Measurements from ENCODE around the gene LGI1. TPM values are rescaled to one million over a fixed set of nuclear protein-coding genes. Genes with fewer than 3 reads are reported as not detected.
"Not testable (repeated sequence)": the region's sequence is repeated elsewhere in the genome, so short reads cannot be mapped to it uniquely, and the experiment has no call there.

LGI1 gene
- total RNA-seq, 1 donor from 2014 or later: not detected

DNA sequence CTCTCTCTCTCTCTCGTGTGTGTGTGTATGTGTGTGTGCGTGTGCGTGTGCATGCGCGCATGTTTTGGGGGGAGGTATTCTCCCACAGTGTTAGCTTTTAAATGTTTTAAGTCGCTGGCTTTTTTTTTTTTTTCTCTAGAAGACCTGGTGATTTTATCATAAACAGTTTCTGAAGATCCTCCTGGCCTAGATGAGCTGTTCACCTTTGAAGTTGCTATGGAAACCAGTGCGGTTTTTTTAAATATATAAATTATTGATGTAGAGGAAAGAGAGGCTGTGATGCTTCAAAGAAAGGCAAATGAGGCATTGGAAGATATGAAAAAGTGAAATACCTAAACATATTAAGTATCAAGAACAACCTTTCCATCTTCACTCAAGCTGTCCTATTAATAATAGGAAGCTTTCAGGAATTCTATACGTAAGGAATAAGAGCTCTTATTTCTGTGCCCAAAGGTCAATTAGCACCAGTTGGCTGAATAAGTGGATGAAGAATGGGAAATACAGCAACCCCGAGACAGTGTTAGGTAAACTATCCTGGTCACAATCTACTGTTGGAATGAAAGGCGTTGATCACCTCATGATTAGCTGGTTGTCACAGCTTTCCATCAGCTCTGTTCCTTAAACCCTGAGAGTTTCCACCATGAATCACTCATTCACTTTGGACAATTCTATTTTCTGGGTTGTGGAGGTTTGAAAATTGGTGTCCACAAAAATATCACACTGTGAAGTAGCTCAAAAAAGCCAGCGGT is 69.5 kb downstream of the LGI1 start:
- Mint-ChIP-seq H3K4me3 (ENCODE audit: unreplicated experiment) (no peak overlapping the region), H3K36me3 (ENCODE audit: unreplicated experiment) (no peaks in the 10 kb centered on the region), H3K27ac (ENCODE audit: unreplicated experiment) (no peak overlapping the region), H3K4me1 (ENCODE audit: unreplicated experiment) (peaks cover 13% of the 10 kb centered on the region), H3K9me3 (ENCODE audit: unreplicated experiment) (no peaks in the 10 kb centered on the region), H3K27me3 (ENCODE audit: unreplicated experiment) (peaks cover 21% of the 10 kb centered on the region)
- DNase-seq (ENCODE audit: extremely low spot score, unreplicated experiment): no peak
- TF ChIP-seq, protein P1, sequence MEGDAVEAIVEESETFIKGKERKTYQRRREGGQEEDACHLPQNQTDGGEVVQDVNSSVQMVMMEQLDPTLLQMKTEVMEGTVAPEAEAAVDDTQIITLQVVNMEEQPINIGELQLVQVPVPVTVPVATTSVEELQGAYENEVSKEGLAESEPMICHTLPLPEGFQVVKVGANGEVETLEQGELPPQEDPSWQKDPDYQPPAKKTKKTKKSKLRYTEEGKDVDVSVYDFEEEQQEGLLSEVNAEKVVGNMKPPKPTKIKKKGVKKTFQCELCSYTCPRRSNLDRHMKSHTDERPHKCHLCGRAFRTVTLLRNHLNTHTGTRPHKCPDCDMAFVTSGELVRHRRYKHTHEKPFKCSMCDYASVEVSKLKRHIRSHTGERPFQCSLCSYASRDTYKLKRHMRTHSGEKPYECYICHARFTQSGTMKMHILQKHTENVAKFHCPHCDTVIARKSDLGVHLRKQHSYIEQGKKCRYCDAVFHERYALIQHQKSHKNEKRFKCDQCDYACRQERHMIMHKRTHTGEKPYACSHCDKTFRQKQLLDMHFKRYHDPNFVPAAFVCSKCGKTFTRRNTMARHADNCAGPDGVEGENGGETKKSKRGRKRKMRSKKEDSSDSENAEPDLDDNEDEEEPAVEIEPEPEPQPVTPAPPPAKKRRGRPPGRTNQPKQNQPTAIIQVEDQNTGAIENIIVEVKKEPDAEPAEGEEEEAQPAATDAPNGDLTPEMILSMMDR (IDR thresholded peaks at IDR 0.05): no peak

DNA sequence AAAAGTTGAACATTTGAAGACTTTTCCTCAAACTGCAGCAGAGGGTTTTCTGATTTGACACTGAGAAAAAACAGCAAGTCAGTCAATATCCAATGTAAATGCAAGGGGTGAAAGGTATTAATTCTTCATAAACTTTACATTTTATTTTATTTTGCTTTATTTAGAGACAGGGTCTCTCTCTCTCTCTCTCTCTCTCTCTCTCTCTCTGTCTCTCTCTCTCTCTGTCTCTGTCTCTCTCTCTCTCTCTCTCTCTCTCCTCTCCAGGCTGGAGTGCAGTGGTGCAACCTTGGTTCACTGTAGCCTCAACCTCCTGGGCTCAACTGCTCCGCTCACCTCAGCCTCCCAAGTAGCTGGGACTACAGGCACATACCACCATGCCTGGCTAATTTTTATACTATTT is 73.3 kb downstream of the LGI1 start:
- H3K27ac Mint-ChIP-seq (ENCODE audit: unreplicated experiment); H3K36me3 Mint-ChIP-seq (ENCODE audit: unreplicated experiment); H3K4me1 Mint-ChIP-seq (ENCODE audit: unreplicated experiment); H3K9me3 Mint-ChIP-seq (ENCODE audit: unreplicated experiment); H3K4me3 Mint-ChIP-seq (ENCODE audit: unreplicated experiment); DNase-seq (ENCODE audit: extremely low spot score, unreplicated experiment): not testable (repeated sequence)
- H3K27me3 Mint-ChIP-seq (ENCODE audit: unreplicated experiment): peaks cover 33% of the 10 kb centered on the region

DNA sequence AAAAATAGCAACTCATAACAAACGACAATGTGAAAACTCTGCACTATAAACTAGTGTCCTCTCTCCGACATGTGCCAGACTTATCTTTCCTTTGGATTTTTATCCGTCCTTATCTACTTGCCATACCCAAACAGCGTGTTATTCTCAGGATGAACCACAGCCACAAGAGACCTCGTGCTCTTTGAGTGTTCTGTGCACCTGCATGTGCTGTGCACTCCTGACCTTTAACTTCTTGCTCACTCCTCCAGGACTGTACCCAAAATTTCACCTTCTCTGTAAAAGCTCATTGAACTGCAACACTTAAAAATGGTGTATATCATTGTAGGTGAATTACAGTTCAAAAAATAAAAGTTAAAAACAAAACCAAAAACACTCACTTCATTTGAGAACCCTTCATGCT is 78.0 kb downstream of the LGI1 start:
- TF ChIP-seq, protein P1 (IDR thresholded peaks at IDR 0.05): no peak
- H3K4me1 Mint-ChIP-seq (ENCODE audit: unreplicated experiment): no peaks in the 10 kb centered on the region
- H3K36me3 Mint-ChIP-seq (ENCODE audit: unreplicated experiment): no peaks in the 10 kb centered on the region
- H3K27ac Mint-ChIP-seq (ENCODE audit: unreplicated experiment): no peak overlapping the region
- H3K9me3 Mint-ChIP-seq (ENCODE audit: unreplicated experiment): peaks cover 4% of the 10 kb centered on the region
- peaks cover 43% of the 10 kb centered on the region for H3K27me3 Mint-ChIP-seq (ENCODE audit: unreplicated experiment)
- DNase-seq (ENCODE audit: extremely low spot score, unreplicated experiment): no peak
- H3K4me3 Mint-ChIP-seq (ENCODE audit: unreplicated experiment): no peak overlapping the region

DNA sequence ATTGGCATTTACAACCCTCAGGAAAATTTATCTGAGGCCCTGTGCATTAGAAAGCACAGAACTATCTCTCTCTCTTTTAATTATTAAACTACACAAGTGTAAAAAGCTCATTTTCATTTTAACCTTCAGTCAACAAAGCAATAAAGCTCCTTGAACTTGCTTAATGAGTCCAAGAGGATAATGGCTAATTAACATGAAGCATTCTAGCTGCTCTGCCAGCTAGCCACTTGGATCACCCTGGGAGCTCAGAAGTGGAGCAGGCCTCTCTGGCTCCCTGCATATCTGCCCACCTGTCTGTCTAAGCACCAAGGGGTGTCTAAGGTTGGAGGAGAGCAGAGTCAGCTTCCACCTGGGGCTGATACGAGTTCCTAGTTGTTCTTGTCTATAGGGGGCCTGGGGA is 80.1 kb downstream of the LGI1 start:
- Mint-ChIP-seq H3K27me3 (ENCODE audit: unreplicated experiment) (peaks cover 38% of the 10 kb centered on the region), H3K4me1 (ENCODE audit: unreplicated experiment) (no peaks in the 10 kb centered on the region), H3K4me3 (ENCODE audit: unreplicated experiment) (no peak overlapping the region), H3K36me3 (ENCODE audit: unreplicated experiment) (no peaks in the 10 kb centered on the region), H3K27ac (ENCODE audit: unreplicated experiment) (no peak overlapping the region), H3K9me3 (ENCODE audit: unreplicated experiment) (peaks cover 4% of the 10 kb centered on the region)
- TF ChIP-seq, protein P1 (IDR thresholded peaks at IDR 0.05): no peak
- no peak for DNase-seq (ENCODE audit: extremely low spot score, unreplicated experiment)

DNA sequence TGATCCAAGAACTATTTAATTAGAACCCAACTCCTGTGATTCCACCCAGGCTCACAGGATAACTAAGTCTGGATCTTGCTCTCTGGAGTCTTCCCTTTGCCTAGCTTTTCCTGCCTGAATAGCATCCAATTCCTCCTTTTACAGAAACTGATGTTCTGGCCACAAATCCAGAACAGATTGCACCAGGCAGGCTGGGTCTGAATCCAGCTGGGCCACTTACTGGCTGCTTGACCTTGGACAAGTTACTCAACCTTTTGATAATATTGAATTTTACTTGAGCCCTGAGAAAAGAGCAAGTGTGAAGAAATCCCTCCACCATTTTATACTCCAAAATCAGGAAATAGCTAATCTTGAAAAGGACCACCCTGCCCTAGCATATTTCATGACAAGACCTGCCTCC is 80.5 kb downstream of the LGI1 start:
- Mint-ChIP-seq H3K27ac (ENCODE audit: unreplicated experiment) (no peak overlapping the region), H3K36me3 (ENCODE audit: unreplicated experiment) (no peaks in the 10 kb centered on the region), H3K27me3 (ENCODE audit: unreplicated experiment) (peaks cover 40% of the 10 kb centered on the region), H3K4me3 (ENCODE audit: unreplicated experiment) (no peak overlapping the region), H3K4me1 (ENCODE audit: unreplicated experiment) (no peaks in the 10 kb centered on the region), H3K9me3 (ENCODE audit: unreplicated experiment) (peaks cover 4% of the 10 kb centered on the region)
- DNase-seq (ENCODE audit: extremely low spot score, unreplicated experiment): no peak
- TF ChIP-seq, protein P1 (IDR thresholded peaks at IDR 0.05): no peak

All from osteocyte (in vitro differentiated cells).